ENCODE measurements around the gene FOS.
"Not testable (repeated sequence)": the region's sequence is repeated elsewhere in the genome, so short reads cannot be mapped to it uniquely, and the experiment has no call there.

FOS gene

GRCh38 chr14:75298187-75298965, 19.7 kb downstream of the FOS start:
- Histone ChIP-seq H3K4me1 (no peaks in the 10 kb centered on the region), H3K9me3 (no peaks in the 10 kb centered on the region), H3K27me3 (no peaks in the 10 kb centered on the region), H3K36me3 (no peaks in the 10 kb centered on the region), H3K4me3 (ENCODE audit: low read depth, low read length) (no peak overlapping the region)
- DNase-seq: no peak
- no peak for TF ChIP-seq CTCF (IDR thresholded peaks at IDR 0.05; ENCODE audit: low read depth, low read length)

DNA sequence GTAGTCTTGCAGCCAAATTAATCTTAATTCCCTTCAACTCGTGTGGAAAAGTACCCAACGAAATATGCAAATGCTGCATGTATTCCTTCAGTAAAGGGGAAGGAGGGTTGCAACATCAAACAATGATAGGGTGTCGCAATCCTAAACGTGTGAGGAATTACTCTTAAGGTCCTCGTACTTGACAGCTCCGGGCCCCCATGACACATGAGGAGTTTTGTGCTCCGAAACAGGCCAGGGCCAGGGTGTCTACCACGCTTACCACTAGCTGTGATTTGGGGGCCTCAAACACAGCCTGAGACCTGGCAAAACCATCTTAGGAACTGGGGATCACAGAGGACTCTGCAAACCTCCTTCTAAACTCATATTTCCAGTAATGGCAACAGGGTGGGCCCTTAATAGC, 20.4 kb downstream of the FOS start:
- TF ChIP-seq CTCF (IDR thresholded peaks at IDR 0.05; ENCODE audit: low read depth, low read length): no peak
- Histone ChIP-seq H3K9me3 (no peaks in the 10 kb centered on the region), H3K4me1 (no peaks in the 10 kb centered on the region), H3K4me3 (ENCODE audit: low read depth, low read length) (no peak overlapping the region), H3K36me3 (no peaks in the 10 kb centered on the region), H3K27me3 (no peaks in the 10 kb centered on the region)
- DNase-seq: no peak

GRCh38 chr14:75299576-75299975, 20.9 kb downstream of the FOS start:
- no peak for TF ChIP-seq CTCF (IDR thresholded peaks at IDR 0.05; ENCODE audit: low read depth, low read length)
- no peak for DNase-seq
- no peaks in the 10 kb centered on the region for H3K4me1 ChIP-seq
- H3K36me3 ChIP-seq: no peaks in the 10 kb centered on the region
- no peaks in the 10 kb centered on the region for H3K9me3 ChIP-seq
- no peak overlapping the region for H3K4me3 ChIP-seq (ENCODE audit: low read depth, low read length)
- H3K27me3 ChIP-seq: no peaks in the 10 kb centered on the region

DNA sequence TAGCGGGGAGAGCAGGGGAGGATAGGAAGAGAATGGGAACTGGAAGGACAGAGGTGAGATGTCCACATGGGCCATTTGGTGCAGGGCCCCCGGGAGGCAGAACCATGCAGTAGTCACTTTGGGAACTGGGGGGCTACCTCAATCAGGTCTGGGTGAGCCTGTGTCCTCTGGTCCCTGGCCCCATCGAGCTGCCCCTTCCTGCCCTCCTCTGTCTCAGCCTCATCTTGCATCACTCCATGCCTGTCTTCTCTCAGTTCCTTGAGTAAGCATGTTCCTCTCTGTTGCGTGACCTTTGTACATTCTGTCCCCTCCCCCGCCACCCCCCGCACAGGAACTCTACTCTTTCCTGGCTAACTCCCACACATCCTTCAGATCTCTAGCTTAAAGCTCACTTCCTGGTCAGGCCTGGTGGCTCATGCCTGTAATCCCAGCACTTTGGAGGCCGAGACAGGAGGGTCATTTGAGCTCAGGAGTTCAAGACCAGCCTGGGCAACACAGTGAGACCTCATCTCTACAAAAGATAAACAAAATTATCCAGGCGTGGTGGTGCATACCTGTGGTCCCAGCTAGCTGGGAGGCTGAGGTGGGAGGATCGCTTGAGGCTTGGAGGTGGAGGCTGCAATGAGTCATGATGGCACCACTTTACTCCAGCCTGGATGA, 23.2 kb downstream of the FOS start:
- Histone ChIP-seq H3K9me3 (no peaks in the 10 kb centered on the region), H3K4me1 (no peaks in the 10 kb centered on the region)

DNA sequence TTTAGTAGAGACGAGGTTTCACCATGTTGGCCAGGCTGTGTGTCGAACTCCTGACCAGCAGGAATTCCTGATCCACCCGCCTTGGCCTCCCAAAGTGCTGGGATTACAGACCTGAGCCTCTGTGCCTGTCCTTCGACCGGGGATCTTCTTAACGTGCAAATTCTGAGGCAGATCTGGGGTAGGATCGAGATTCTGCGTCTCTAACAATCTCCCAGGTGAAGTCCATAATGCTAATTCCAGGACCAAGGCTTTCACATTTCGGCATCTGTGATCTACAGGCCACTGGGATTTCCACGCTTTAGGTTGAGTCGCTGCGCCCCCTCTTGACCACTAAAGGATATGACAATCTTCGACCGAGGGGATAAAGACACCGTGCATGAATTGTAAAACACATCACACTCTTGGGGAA, 24.8 kb downstream of the FOS start:
- Histone ChIP-seq H3K9me3 (no peaks in the 10 kb centered on the region), H3K27me3 (no peaks in the 10 kb centered on the region), H3K36me3 (no peaks in the 10 kb centered on the region), H3K4me1 (no peaks in the 10 kb centered on the region), H3K4me3 (ENCODE audit: low read depth, low read length) (no peak overlapping the region)
- DNase-seq: peak; percentile 59
- peak; percentile 91 for TF ChIP-seq CTCF (IDR thresholded peaks at IDR 0.05; ENCODE audit: low read depth, low read length)

More for the DNA sequence above, 23.2 kb downstream of the FOS start:
- Histone ChIP-seq H3K4me3 (ENCODE audit: low read depth, low read length) (no peak overlapping the region), H3K27me3 (no peaks in the 10 kb centered on the region), H3K36me3 (no peaks in the 10 kb centered on the region)
- no peak for TF ChIP-seq CTCF (IDR thresholded peaks at IDR 0.05; ENCODE audit: low read depth, low read length)
- no peak for DNase-seq

- not testable (repeated sequence) for DNase-seq; H3K4me3 ChIP-seq (ENCODE audit: low read depth, low read length); H3K4me1 ChIP-seq; H3K36me3 ChIP-seq; H3K9me3 ChIP-seq; H3K27me3 ChIP-seq
Measured at GRCh38 chr14:75306410-75306809, 27.8 kb downstream of the FOS start.
